DMS 273 (cell line): Measurements from ENCODE around the gene RHBG.

Experiments
- DNase-seq: peaks from one replicate; lab custom pipeline; 2025; ENCODE audit not compliant: unreplicated experiment; lab: John Stamatoyannopoulos, UW

RHBG gene

DNA sequence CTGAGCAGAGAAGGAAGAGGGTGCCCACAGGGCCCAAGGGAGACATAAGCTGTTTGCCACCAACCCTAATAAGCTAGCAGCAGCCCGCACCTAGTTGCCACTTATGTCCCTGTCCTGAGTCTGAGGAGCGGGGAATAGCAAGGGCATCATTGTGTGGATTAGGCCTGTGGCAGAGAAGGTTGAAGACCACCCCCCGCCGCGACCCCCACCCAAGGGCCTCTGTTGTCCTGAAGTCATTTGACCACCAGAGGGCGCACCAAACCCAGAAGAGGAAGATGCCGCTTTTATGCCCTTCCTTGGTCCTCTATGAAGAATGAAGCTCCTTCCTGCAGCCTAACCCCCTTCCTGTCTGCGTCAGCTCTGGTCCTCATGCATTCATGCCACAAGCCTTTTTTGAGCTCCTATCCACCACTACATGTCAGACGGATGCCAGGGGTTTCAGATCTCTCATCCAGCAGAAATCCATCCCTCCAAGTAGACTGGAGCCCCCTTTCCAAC, 16.6 kb downstream of the RHBG start:
- DNase-seq, result peak; percentile 87

DNA sequence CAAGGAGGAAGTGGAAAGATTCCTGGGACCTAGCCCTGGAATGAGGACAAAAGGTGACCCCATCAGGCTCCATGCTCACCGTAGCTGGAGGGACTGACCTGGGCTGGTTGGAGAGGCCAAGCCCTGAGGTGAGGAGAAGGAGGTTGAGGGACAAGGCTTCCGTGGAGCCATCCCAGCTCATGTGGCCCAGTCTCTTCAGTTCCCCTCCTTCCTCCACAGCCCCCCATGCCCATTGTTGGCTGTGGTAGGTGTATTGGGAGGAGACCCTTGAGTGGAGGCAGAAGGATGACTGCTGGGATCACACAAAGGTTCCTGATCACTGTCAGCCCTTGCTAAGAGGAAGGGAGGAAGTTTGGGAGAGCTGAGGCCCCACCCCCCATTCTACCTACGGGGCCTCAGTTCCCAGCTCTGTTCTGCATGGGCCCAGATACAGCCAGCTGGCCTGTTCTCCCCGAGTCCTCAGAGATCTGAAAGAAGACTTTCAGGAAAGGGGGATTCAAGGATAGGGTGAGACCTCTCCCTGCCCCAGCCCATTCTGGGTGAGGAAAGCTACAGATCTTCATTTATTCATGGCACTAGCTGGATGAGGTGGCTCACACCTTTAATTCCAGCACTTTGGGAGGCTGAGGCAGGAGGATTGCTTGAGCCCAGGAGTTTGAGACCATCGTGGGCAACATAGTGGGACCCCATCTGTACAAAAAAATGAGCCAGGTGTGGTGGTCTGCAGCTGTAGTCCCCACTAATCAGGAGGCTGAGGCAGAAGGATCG, 17.3 kb downstream of the RHBG start:
- no peak for DNase-seq

GRCh38 chr1:156386949-156387869, 18.2 kb downstream of the RHBG start:
- no peak for DNase-seq

DNA sequence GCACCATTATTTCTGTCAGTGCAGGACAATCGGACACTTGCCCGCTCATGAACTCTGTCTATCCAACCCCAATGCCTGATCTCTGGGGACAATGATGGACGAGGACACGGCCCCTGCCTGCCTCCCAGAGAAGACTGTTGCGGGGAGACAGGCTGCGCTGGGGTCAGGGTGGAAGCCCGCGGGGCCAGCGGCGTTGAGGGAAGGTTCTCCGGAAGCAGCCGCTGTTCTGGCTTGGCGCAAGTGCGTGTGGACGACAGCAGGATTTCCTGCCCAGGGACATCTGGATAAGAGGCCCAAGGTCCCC, 18.8 kb downstream of the RHBG start:
- no peak for DNase-seq

DNA sequence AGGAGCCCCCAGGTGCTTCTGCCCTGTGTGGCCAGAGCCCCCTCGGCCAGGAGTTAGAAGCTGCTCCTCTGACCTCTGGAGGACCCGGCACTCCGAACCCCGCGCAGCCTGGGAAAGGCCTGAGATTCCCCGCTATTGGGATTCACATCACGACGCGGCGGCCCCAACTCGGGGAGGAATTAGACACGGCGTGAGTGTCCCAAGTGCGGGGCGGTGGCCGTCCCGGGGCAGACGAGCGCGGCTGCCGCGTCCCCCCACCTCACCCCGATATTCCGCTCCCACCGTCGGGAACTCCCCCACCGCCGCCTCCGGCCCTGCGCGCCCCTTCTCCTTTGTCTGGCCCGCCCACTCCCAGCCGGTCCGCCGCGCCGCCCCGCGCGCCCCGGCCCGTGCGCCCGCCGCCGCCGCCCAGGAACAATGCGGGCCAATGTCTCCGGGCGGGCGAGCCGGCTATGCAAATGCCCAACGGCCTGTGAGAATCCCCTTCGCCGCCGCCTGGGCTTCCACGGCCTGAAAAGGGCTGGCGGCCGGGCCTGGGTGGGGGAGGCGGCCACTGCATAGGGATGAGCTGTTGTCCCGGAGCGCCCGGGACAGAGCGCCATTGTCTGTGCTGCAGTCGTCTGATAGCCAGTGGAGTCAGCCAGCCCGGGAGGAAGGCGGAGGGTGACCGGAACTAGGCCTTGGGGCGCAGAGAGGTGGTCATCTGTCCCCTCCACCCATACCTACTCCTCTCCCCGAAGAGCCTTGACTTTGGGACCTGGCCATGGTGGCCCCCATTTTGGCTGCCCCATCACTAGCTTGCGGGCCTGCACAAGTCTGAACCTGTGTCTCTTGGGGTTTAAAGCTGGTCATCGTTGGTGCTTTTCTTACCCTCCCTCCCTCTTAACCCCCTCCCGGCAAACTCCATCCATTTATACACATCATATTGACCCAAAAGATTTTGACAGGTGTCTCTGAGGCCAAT, 19.4 kb downstream of the RHBG start:
- no peak for DNase-seq

- no peak for DNase-seq
Observed at GRCh38 chr1:156389311-156389710, 20.3 kb downstream of the RHBG start.

DNA sequence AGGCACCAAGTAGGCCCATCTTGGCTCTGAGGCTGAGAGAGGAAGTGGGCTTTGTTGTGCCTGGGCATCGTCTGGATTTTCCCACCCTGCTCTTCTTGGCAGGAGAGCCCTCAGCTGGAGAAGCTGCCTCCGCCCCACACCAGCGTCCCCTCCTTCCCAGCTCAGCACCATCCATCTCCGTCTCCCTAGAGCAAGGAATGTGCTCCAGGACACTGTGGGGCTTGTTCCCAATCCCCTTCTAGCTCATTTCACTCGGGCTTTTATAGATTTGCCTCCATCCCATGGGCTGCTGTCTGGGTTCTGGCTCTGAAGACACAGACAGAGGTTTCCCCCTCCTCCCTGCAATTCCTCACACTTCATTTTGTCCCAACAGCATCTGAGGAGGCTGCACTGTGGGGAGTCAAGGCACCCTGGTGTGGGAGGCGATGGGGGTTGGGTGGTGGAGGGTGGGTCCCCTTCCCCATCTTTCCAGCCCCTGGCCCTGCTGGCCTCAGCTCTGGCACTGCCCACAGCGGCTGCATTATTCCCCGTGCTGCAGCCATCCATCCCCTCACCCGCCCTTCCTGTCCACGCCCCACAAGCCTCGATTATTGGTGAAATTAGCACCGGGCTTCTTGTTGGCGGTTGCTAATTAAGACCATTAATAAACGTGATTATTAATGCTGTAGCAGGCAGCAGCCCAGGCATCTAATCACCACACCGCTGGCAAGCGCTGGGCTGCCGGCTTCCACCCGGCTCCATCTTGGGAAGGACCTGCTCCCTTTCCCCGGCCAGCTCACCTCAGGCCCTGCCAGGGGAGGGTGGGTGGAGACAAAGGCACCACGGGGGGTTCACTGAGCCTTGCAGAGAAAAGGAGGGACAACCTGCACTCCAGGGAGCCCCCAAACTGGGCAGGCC, 21.7 kb downstream of the RHBG start:
- DNase-seq, result no peak

GRCh38 chr1:156391366-156391677, 22.3 kb downstream of the RHBG start:
- DNase-seq, result no peak

GRCh38 chr1:156391701-156392100, 22.7 kb downstream of the RHBG start:
- DNase-seq, result no peak

DNA sequence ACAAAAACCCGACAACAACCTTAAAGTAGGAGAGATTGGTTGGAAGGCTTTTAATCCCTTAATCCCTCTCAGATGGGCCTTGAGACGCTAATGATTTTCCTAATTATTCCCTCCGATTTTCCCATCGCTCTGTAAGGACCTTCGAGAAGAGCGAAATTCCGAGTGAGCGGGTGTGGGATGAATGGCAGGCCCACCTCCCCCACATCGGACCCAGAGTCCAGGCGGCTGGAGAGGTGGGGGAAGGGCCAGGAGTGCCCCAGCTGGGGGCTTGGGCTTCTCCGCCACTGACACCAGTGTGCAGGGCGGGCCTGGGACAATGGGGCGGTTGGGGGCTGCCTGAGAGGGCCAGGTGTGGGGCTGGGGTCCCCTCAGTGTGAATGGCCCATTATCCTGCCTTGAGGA, 23.4 kb downstream of the RHBG start:
- DNase-seq, result no peak

GRCh38 chr1:156393095-156393494, 24.1 kb downstream of the RHBG start:
- no peak for DNase-seq

DNA sequence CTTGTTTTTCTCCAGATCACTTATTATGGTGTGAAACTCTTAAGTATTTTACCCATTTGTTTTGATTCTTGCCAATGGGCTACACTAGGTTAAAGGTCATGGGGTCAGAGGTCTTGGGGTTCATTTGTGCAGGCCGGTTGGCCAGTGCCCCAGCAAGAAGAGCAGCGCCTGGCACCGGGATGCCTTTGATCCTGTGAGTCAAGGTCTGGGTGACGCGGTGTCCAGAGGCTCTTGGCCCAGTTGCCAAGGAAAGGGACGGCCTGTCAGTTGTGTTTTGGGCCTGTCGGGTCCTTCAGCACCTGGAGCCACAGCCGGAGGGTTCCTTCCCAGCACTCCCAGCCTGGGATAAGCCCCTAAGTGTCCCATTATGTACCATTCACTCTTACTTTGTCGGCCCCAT, 25.1 kb downstream of the RHBG start:
- DNase-seq, result no peak

GRCh38 chr1:156394835-156395461, 25.9 kb downstream of the RHBG start:
- no peak for DNase-seq

GRCh38 chr1:156399355-156400125, 30.5 kb downstream of the RHBG start:
- peak; percentile 62 for DNase-seq

- no peak for DNase-seq
Observed at GRCh38 chr1:156400191-156400935, 31.4 kb downstream of the RHBG start.

DNA sequence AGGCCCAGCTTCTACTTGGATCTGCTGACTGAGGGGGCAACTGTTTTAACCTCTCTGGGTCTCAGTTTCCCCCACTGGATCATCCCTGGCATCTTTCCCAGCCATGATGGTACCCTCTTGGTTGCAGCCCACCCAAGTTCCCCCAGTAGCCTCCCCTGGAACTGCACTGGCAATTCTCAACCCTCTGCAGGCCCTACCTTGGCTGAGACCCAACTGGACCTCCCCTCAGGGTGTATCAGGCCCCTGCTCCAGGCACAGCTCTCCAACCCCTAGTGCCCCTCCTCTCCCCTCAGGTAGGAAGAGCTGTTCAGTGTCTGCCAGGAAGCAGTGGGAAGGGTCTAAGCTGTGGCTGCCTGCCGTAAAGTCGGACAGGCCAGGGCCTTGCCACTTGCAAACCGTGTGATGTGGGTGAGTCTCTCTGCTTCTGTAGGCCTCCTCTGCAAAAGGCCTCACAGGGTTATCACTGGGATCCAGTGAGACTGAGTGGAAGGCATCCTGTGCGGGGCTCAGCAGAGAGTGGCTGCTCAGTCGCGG, 32.1 kb downstream of the RHBG start:
- DNase-seq, result no peak

DNA sequence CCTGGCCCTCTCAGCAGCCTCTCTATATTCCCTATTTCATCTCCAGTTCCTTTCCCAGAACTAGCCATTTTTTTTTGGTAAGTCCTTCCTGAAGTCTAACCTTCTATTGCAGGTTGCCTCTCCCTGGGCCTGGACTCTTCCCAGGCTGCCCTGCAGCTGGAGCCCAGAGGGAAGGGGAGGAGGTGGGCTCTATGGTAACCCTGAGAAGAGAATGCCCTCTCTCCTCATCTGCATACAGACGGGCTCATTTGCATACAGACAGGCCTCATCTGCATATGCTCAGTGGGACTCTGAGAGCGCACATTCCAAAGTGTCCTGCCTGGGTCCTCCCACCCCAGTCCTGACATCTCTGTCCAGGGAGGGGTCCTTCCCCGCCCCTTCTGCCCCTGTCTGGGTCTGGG, 32.7 kb downstream of the RHBG start:
- DNase-seq, result no peak
